TTC549 (cell line): Measurements from ENCODE around the gene CDHR1.

Experiments
- FAIRE-seq: peaks from 2 replicates; lab custom pipeline; 2012; peaks lifted over from hg19 to GRCh38; lab: Jason Lieb, UNC

The CDHR1 gene

DNA sequence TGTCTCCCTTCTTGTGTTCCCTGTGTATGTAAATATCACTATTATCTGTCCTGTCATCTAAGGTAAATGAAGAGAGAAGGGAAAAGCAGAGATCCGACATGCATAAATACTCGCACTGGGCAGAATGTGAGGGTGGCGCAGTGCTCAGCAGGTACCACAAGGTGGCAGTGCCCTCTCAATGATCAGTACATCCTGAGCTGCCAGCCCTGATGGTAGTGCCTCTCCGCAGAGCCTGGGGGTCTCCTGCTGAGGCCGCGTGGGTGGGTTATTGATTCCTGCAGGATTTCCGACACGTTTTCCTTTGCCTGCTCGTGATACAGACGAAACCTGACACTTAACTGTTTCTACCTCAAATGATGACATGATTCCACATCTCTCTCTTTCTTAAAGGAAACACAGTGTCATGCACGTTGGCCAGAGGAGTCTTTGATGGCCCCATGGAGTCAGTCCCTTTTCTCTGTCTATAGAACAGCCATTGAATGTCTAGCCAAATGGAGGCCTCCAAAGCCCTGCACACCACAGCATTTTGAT, 70.3 kb downstream of the CDHR1 start:
- no peak for FAIRE-seq

DNA sequence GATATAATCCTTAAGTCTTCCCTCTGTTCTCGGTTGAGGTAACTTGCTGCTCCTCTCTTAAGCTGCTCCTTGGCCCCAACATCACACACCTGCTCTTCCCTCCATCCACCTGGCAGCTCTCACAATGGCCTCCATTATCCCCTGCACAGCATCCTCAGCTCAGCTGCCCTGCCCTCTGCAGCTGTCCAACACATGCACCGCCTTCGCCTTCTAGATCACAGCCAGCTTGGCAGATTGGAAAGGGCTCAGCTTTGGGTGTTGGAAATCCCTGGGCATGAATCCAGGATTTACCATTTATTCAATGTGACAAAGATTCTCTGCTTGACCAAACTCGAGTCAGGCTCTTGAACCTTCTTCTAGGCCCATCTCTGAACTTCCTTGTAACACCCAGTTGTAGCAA, 71.1 kb downstream of the CDHR1 start:
- FAIRE-seq, result no peak

DNA sequence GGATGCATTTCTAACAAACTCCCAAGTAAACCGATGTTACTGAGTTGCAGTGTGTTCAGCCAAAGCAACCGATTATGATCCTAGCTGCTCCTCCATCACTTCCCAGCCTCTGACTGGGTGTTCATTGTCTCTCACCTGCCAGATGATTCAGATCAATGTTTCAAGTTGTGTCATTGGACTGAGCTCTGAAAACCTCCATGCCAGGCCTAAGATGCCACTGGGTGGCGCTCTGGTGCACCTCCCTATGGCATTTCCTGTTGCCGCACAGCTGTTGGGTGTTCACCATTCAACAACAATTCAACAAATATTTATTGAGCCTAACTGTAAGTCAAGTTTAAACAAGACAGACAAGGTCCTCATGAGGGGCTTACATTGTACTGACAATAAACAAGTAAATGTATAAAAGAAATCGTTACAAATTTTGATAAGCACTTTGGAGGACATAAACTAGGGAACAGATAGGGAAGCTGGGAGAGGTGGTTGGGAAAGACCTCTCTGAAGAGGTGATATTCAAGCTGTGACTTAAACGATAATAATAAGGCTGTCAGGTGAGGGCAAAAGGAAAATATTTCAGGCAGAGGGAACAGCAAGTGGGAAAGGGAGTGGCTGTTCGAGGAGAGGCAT, 73.3 kb downstream of the CDHR1 start:
- no peak for FAIRE-seq

DNA sequence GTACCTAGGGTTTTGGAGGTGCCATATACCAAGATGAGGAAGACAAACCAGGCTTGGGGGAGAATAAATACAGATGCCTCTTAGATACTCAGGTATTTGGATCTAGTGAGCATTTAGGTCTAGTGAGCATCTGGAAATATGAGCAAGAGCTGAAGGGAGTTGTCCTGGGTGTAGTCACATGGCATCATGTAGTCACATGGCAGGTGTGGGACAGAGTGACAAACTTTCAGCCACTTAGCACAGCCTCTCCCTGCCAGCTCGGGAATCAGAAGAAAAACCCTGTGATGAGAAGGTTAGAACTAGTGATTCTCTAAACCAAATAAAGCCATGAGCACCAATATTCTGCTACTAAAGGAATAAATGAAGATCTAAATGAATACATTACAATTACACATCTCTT, 74.8 kb downstream of the CDHR1 start:
- FAIRE-seq, result no peak
